SK-N-SH treated with all-trans-retinoic acid at 6 μM for 48 hours (cell line): ENCODE measurements around the gene NTSR1.

Experiments
- ATAC-seq: fragments of 200-7000 bp; cut with Tn5 transposase; 3 replicates; pipeline ENCODE4 v1.9.1; 2020; ENCODE audit warnings: mild to moderate bottlenecking, moderate library complexity
- ARNTL ChIP-seq: fragments of 450-650 bp; formaldehyde crosslinking; IDR thresholded peaks from 2 replicates; pipeline ENCODE4 v1.5.0; 2020; ENCODE audit warnings: low read depth, mild to moderate bottlenecking, moderate library complexity, borderline replicate concordance
- BACH2 ChIP-seq: fragments of 250-450 bp; sonication (Bioruptor Pico); IDR thresholded peaks from 2 replicates; pipeline ENCODE4 v1.9.0; 2021; ENCODE audit warnings: mild to moderate bottlenecking, borderline replicate concordance
- CREB5 ChIP-seq: fragments of 250-450 bp; sonication (Bioruptor Pico); IDR thresholded peaks from 2 replicates; pipeline ENCODE4 v1.5.1; 2020; ENCODE audit warnings: low read depth, mild to moderate bottlenecking, moderate library complexity
- CSDC2 ChIP-seq: fragments of 250-450 bp; sonication (Bioruptor Pico); IDR thresholded peaks from 2 replicates; pipeline ENCODE4 v1.5.0; 2020; ENCODE audit warnings: mild to moderate bottlenecking, moderate library complexity
- ESRRG ChIP-seq: fragments of 250-450 bp; sonication (Bioruptor Pico); IDR thresholded peaks from 2 replicates; pipeline ENCODE4 v1.6.1; 2021; ENCODE audit warnings: mild to moderate bottlenecking
- GLIS3 ChIP-seq: fragments of 250-450 bp; sonication (Bioruptor Pico); IDR thresholded peaks from 2 replicates; pipeline ENCODE4 v1.5.0; 2020; ENCODE audit warnings: mild to moderate bottlenecking, moderate library complexity
- ISL1 ChIP-seq: fragments of 250-450 bp; sonication (Bioruptor Pico); IDR thresholded peaks from 2 replicates; pipeline ENCODE4 v2.1.2; 2022; ENCODE audit warnings: mild to moderate bottlenecking, moderate library complexity
- OSR1 ChIP-seq: fragments of 250-450 bp; sonication (Bioruptor Pico); IDR thresholded peaks from 2 replicates; pipeline ENCODE4 v1.8.0; 2022; ENCODE audit warnings: moderate library complexity, mild to moderate bottlenecking, inconsistent platforms
- PPARA ChIP-seq: fragments of 250-450 bp; sonication (Bioruptor Pico); IDR thresholded peaks from 2 replicates; pipeline ENCODE4 v1.5.0; 2020; ENCODE audit warnings: mild to moderate bottlenecking, borderline replicate concordance
- RARB ChIP-seq: fragments of 250-450 bp; sonication (Bioruptor Pico); IDR thresholded peaks from 2 replicates; pipeline ENCODE4 v1.8.0; 2021; ENCODE audit warnings: mild to moderate bottlenecking, moderate library complexity
- SNAI2 ChIP-seq: fragments of 250-450 bp; sonication (Bioruptor Pico); IDR thresholded peaks from 2 replicates; pipeline ENCODE4 v1.5.0; 2020; ENCODE audit warnings: mild to moderate bottlenecking, moderate library complexity
- TCF4 ChIP-seq: fragments of 250-450 bp; sonication (Bioruptor Pico); IDR thresholded peaks from 2 replicates; pipeline ENCODE4 v1.8.0; 2021; ENCODE audit warnings: mild to moderate bottlenecking, moderate library complexity, borderline replicate concordance
- TOX ChIP-seq: fragments of 250-450 bp; sonication (Bioruptor Pico); IDR thresholded peaks from 2 replicates; pipeline ENCODE4 v1.8.0; 2021; ENCODE audit warnings: mild to moderate bottlenecking, moderate library complexity, borderline replicate concordance
- TSHZ2 ChIP-seq: fragments of 250-450 bp; sonication (Bioruptor Pico); IDR thresholded peaks from 2 replicates; pipeline ENCODE4 v1.5.0; 2020; ENCODE audit warnings: mild to moderate bottlenecking, moderate library complexity
- ZC3H10 ChIP-seq: fragments of 250-450 bp; sonication (Bioruptor Pico); IDR thresholded peaks from 2 replicates; pipeline ENCODE4 v1.5.1; 2021; ENCODE audit warnings: mild to moderate bottlenecking, moderate library complexity
- ZFP30 ChIP-seq: fragments of 450-650 bp; formaldehyde crosslinking; IDR thresholded peaks from 2 replicates; pipeline ENCODE4 v1.5.0; 2022; ENCODE audit warnings: mild to moderate bottlenecking, moderate library complexity
- ZNF565 ChIP-seq: fragments of 450-650 bp; formaldehyde crosslinking; conservative IDR thresholded peaks from 2 replicates; pipeline ENCODE4 v1.5.0; 2020; ENCODE audit warnings: low read depth, mild to moderate bottlenecking, moderate library complexity
- ZNF70 ChIP-seq: fragments of 450-650 bp; formaldehyde crosslinking; IDR thresholded peaks from 2 replicates; pipeline ENCODE4 v1.5.0; 2020; ENCODE audit warnings: mild to moderate bottlenecking, moderate library complexity
- ZNF8 ChIP-seq: fragments of 450-650 bp; formaldehyde crosslinking; IDR thresholded peaks from 2 replicates; pipeline ENCODE4 v1.5.0; 2020; ENCODE audit warnings: mild to moderate bottlenecking, moderate library complexity
- TF ChIP-seq, protein P1 (sequence below): fragments of 250-450 bp; sonication (Bioruptor Pico); IDR thresholded peaks from 2 replicates; pipeline ENCODE4 v1.8.0; 2020; ENCODE audit warnings: mild to moderate bottlenecking, moderate library complexity, borderline replicate concordance

NTSR1 gene

DNA sequence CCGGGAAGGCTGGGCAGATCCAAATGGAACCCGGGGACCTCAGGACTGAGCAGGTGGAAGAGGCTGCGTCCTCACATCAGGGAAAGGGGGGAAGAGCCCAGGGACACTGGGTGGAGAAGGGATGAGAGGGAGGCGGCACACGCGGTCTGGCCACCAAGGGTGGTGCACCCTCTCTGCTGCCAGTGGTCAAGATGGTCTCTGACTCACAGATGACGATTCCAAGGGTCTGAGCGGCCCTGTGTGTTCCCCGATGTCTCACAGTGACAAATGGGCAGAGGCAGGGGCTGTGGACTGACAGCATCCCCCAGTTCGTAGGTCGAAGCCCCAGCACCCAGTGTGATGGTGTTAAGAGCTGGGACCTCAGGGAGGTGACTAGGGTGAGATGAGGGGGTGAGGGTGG, 34.3 kb upstream of the NTSR1 start (continued):
- TF ChIP-seq, protein P1, sequence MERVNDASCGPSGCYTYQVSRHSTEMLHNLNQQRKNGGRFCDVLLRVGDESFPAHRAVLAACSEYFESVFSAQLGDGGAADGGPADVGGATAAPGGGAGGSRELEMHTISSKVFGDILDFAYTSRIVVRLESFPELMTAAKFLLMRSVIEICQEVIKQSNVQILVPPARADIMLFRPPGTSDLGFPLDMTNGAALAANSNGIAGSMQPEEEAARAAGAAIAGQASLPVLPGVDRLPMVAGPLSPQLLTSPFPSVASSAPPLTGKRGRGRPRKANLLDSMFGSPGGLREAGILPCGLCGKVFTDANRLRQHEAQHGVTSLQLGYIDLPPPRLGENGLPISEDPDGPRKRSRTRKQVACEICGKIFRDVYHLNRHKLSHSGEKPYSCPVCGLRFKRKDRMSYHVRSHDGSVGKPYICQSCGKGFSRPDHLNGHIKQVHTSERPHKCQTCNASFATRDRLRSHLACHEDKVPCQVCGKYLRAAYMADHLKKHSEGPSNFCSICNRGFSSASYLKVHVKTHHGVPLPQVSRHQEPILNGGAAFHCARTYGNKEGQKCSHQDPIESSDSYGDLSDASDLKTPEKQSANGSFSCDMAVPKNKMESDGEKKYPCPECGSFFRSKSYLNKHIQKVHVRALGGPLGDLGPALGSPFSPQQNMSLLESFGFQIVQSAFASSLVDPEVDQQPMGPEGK (CRISPR knock-in tag): no peak
- no peak for TF ChIP-seq ZC3H10 (CRISPR knock-in tag)
- no peak for TF ChIP-seq ESRRG (CRISPR knock-in tag)
- no peak for TF ChIP-seq ZNF8 (CRISPR knock-in tag)

DNA sequence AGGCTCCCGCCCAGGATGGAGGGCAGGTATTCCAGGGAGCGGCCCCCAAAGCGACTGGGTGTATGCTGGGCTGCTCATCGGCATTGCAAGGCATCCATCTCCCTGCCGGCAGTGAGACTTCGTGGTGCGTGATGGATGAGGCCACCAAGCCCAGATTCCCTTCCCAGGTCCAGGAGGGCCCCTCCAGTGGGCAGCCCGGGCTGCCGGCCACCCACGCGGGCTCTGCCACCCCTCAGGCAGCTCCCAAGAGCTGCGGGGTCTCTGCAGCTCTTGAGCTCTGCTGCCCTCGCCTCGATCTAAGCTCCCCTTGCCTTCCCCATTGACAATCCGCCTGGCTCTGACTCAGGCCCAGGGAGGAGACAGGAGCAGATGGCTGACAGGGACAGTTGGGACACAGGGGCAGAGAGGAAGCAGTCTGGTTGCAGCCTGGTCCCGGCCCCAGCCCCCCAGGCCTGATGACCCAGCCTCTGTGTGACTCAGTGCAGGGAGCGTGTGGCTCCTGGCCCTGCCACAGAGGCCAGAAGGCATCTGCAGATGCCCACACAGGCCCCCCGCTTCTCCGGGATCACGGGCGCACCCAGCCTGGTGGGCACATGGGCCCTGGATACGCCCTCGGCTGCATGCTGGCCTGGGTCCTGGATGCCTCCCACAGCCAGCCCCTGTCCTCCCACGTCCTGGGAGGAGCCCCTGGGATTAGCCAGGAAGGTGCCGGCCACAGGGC, 33.3 kb upstream of the NTSR1 start:
- TF ChIP-seq ZNF70 (CRISPR knock-in tag) (no peak), BACH2 (CRISPR knock-in tag) (no peak), ISL1 (no peak), GLIS3 (CRISPR knock-in tag) (no peak), RARB (CRISPR knock-in tag) (no peak), CREB5 (CRISPR knock-in tag) (no peak), PPARA (CRISPR knock-in tag) (no peak)
- ATAC-seq: peak; percentile 30; the same call in 2 of the 3 replicates

DNA sequence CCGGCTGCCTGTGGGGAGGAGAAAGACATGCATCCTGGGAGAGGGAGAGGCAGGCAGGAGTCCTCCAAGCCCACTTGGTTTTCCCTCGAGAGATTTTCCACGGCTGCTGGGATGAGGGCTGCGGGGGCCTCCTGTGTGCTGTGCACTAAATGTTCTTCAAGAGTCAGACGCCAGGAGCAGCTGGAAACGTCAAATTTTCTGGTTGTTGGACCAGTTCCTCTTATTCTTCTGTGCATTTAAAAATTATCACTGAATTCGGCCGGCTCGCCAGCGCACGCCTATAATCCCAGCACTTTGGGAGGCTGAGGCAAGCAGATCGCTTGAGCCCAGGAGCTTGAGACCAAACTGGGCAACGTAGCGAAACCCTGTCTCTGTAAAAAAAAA, 32.8 kb upstream of the NTSR1 start:
- no peak for ATAC-seq
- TF ChIP-seq ISL1: no peak
- TF ChIP-seq SNAI2: no peak
- no peak for TF ChIP-seq ARNTL (CRISPR knock-in tag)
- TF ChIP-seq PPARA (CRISPR knock-in tag): no peak
- no peak for TF ChIP-seq CSDC2 (CRISPR knock-in tag)
- TF ChIP-seq ZFP30 (CRISPR knock-in tag): no peak
- no peak for TF ChIP-seq TSHZ2 (CRISPR knock-in tag)

DNA sequence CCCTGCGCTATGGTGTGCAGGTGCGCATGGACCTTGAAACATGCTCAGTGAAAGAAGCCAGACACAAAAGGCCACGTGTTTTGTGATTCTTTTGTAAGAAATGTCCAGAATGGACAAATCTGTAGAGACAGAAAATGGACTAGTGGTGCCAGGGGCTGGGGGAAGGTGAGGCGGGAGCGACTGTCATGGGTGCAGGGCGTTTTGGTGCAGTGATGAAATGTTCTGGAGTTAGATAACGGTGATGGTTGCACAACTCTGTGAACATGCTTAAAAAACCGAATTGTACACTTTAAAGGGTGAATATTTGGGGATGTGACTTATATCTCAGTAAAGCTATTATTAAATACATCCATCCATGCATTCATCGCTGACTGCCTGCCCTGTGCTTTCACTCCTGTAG, 31.7 kb upstream of the NTSR1 start:
- no peak for ATAC-seq
- no peak for TF ChIP-seq ESRRG (CRISPR knock-in tag)
- no peak for TF ChIP-seq ZFP30 (CRISPR knock-in tag)
- TF ChIP-seq OSR1 (CRISPR knock-in tag): no peak
- TF ChIP-seq, protein P1 (CRISPR knock-in tag): no peak
- no peak for TF ChIP-seq ZNF70 (CRISPR knock-in tag)
- TF ChIP-seq, all 23 proteins: peak for 0

- no peak for ATAC-seq
- TF ChIP-seq OSR1 (CRISPR knock-in tag): no peak
- no peak for TF ChIP-seq ISL1
- TF ChIP-seq SNAI2: no peak
- no peak for TF ChIP-seq RARB (CRISPR knock-in tag)
- TF ChIP-seq TCF4 (CRISPR knock-in tag): no peak
- no peak for TF ChIP-seq TOX (CRISPR knock-in tag)
- TF ChIP-seq PPARA (CRISPR knock-in tag): no peak
- no peak for TF ChIP-seq ZNF70 (CRISPR knock-in tag)
- no peak for TF ChIP-seq ZNF565 (CRISPR knock-in tag)
- no peak for TF ChIP-seq ARNTL (CRISPR knock-in tag)
- no peak for TF ChIP-seq CREB5 (CRISPR knock-in tag)
- TF ChIP-seq, protein P1 (CRISPR knock-in tag): no peak
- no peak for TF ChIP-seq ZFP30 (CRISPR knock-in tag)
- no peak for TF ChIP-seq CSDC2 (CRISPR knock-in tag)
- TF ChIP-seq ZC3H10 (CRISPR knock-in tag): no peak
Measured at GRCh38 chr20:62677678-62678077, 31.0 kb upstream of the NTSR1 start.
